Iris pigment epithelial cell (primary cell): Measurements from ENCODE around the gene UMAD1.

Experiments used
- DNase-seq: peaks from one replicate; pipeline ENCODE4 v3.0.0-alpha.2; 2011; ENCODE audit warnings: low read depth

The UMAD1 gene

DNA sequence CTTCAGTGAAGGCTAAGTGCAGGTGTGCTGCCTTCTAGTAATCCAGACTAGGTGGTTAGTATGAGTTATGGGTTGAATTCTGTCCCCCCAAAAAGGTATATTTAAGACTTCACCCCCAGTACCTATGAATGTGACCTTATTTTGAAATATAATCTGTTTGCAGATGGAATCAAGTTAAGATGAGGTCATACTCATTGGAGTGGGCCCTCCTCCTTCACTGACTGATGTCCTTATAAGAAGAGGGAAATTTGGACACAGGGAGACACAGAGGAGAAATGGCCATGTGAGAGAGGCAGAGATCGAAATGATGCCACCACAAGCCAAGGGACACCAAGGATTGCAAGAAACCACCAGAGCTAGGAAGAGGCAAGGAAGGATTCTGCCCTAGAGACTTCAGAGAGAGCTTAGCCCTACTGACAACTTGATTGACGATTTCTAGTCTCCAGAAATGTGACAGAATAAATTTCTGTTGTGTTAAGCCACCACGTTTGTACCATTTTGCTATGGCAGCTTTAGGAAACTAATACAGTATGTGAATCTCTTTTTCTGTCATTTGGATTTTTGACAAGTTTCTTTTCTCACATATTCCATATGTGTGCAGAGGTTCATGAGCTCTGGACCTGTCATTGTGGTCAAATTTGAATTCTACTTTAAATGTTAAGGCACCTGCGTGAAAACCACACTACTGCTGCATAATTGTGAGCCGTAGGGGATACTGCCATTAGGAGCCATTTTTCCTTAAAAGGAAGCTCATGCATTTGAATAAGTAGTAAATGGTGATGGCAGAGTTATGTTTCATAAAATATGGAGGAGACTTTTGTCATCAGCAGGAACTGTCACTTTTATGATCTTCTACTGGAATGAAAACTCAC, 80.4 kb downstream of the UMAD1 start:
- no peak for DNase-seq

DNA sequence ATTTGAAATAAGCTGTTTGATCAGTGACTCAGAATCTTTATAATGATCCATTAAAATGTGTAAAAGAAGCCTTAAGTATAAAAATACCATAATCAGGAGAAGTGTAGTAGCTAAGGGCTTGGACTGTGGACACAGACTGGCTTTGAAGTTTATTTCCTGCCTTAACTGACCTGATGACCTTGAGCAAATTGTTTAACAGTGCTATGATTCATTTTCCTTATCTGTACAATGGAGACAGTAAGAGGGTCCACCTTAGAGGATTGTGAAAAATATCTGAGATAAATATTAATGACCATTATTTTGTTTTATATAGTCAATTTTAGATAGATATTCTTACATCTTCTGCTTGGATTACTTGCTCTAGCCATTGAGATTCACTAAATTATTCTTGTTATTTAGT, 91.2 kb downstream of the UMAD1 start:
- peak; percentile 12 for DNase-seq

DNA sequence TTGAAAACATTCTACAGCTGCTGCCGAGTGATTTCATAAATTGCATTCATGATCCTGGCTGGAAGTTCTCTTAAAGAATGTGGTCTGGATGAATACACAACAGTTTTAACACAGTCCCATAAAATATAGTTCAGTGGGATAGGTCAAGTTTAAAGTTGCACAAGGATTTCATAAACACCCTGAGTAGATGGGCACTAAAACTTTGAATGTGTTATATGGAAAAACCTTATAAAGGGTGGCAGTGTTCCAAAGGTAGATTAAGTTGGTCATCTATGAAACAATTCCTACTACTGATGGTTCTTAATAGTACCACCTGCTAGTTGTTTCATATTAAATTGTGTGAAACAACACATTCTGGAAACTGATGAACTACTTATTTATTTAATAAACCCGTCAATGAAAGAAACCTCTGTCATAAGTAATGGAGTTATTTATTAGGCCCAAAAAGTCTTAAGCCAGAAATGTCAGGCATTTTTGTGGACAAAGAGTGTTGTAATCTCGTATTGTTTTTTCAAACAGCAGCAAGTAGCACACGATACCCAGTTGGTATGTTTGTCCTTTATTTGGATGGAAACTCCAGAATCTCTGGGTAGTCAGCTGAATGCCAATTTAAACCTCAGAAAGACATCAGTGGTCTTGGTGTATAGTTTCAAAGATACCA, 92.2 kb downstream of the UMAD1 start:
- peak; percentile 80 for DNase-seq

DNA sequence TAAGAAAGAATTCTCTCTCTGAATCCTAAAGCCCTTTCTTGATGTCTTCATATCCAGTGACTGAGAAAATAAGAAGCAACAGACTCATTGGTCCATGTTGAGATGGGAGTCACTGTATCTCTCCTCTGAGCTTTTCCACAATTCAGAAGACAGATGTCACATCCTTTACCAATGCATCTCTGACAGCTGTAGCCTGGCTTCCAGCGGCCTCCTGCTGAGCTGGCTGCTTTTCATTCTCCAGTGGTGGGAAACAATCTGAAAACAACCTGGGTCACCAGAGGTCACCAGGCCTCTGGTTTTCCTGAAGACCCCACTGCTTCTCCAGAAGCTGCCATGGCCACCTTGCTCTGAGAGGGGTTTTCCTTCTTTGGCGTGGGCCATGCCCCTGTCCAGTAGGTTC, 96.1 kb downstream of the UMAD1 start:
- DNase-seq, result no peak

DNA sequence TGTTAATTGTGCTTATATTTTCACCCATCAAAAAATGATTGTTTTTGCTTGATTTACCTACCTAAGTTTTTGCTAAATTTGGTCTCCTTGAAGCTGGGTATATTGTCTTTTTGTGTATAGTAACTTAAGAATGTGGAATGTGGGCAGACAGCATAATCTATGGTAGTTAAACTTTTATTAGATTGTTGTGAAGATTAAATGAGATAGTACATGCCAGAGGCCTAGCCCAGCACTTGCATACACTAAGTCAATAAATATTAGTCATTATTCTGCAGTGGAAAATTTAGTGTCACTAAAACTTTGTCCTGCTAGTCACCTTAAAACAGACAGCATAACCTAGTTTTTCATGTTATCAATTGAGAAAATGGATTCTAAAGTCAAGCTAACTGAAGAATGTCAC, 97.1 kb downstream of the UMAD1 start:
- DNase-seq, result no peak

DNA sequence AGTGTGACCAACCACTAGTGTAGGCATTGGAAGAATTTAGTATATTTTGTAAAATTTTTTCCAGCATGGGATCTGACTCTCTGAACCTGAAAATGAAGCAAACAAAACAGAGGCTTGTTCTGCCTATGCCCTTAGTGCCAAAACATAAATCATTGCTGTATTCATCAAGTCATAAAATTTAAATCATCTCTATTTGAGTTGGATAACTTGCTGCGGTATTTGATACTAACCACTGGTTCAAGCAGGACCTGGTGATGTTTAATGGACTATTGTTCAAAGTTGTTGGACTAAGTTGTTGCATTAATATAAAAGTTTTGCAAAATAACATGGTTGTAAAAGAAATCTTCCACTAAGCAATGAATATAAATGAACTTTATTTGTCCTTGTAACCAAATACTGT, 97.6 kb downstream of the UMAD1 start:
- no peak for DNase-seq

DNA sequence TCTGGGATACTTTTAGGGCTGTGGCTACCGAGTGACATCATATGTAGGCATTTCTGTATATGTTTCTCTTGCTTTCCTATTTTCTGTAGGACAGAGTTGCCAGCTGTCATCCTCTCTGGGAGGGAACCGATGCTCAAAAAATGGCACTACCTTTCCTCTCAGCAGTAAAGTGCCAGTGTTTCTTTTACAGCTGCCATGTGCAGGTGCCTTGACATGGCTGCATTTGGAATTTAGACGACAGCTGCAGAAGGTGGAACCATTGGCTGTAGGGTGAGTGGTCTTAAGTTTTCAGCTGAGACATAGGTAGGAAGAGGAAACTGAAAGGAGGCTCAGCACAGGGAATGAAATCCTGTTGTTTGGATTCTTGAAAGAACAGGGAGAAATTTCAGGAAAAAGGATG, 98.1 kb downstream of the UMAD1 start:
- DNase-seq, result no peak

DNA sequence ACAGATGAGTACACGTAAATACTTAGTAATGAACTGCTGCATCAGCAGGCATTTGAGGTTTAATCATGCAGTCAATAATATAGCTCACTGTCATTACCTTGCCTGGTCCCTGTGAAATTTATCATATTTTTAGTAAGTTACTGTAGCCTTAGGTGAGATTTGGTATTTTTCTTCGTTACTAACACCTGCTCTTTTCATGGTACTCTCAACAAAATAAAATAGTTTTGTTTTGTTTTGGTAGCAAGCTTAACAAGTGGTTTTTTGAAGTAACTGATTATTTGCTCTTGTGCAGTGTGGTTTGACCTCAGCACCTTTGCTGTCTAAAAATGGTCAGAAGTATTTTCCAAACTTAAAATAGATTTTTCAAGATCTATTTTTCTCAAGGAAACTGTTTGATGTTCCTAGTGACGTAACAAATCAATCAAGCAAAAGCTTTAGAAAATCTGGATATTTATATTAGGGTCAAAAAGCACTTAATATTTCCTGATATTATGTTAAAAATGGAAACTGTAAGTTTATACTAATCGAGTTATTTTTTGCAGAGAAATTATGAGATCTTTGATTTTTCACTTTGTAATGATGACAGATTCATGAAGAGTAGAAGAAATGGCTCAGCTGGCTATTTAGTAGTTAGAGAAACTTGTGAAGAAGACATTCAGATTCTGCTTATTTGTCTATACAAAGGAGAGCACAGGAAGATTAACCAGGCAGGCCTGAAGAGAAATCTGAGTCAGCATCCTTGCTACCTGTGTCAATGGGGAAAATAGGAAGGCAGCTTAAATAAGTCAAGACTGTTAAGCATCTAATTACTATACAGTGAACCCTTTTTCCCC, 98.9 kb downstream of the UMAD1 start:
- DNase-seq, result no peak

DNA sequence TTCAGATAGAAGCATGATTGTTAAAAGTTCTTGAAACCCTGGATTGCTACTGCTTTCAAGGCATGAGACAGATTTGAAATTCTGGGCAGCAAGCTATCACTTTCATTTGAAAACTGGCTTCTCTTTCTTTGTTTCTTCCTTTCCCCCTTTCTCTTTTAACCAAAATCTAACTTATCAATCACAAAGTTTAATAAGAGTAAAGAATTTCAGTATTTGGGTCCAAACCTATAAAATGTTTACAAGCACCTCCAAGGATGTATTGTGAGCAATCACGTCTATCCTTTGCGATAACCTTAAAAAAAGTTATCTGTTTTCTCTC, 99.4 kb downstream of the UMAD1 start:
- DNase-seq, result no peak

DNA sequence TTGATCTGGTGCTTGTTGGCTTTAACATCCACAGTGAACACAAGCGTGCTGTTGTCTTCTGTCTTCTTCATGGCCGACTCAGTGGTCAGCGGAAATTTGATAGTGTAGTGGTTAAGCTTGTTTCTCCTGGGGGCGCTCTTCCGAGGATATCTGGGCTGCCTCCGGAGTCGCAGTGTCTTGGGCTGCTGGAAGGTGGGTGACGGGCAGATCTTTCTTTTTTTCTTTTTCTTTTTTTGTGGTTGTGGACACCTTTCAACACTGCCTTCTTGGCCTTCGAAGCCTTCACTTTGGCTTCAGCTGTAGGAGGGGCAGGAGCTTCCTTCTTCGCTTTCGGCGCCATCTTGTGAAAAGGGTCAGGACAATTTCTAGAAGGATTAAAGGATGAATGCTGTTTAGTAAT, 101.7 kb downstream of the UMAD1 start:
- no peak for DNase-seq

DNA sequence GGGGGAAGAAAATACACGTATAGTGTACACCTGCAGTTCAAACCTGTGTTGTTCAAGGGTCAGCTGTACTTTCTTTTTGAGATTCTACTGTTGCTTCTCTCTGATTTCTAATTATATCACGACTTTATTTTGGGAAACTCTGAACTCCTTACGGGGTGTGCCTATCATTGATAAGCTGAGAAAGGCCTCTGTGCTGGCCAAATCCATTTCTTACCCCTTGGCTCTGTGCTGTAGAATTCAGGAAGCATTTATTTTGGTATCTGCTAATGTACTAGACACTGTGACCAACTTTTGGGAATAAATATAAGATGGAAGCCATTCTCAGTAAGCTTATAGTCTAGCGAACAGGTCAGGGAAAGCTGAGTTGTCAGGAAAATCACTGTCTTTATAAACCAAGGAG, 104.7 kb downstream of the UMAD1 start:
- no peak for DNase-seq

DNA sequence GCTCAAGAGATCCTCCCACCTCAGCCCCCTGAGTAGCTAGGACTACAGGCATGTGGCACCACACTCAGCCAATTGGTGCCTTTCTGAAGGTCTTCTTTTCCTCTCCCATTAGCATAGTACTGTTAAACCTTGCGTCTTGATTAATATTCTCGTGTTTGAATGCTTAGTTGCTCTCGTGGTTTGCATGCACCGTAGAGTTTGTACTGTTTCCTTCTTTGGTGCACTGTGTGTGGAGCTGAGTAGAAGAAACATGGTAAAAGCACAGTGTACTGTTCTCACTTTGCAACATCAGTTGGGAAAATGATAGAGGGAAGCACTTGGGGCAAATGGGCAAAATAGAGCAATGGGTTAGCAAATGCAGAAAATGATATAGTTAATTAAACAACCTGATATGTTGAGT, 105.4 kb downstream of the UMAD1 start:
- DNase-seq, result no peak

DNA sequence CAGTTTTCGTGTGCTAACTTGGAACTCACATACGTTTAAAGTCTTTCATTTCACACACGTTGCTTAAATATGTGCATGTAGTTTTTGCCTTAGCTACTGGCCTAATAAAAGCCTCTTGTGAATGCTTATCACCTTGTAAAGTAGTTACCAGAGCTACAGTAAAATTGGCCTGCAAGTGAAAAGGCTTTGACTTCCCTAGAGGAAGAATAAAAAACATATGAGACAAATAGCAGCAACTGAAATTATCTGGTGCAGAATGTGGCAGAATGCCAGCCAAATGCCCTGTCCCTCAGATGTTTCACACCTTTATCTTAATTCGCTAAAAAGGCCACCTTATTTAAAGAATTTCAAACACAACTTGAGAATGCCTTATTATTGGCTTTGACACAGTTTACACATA, 105.9 kb downstream of the UMAD1 start:
- DNase-seq, result no peak

DNA sequence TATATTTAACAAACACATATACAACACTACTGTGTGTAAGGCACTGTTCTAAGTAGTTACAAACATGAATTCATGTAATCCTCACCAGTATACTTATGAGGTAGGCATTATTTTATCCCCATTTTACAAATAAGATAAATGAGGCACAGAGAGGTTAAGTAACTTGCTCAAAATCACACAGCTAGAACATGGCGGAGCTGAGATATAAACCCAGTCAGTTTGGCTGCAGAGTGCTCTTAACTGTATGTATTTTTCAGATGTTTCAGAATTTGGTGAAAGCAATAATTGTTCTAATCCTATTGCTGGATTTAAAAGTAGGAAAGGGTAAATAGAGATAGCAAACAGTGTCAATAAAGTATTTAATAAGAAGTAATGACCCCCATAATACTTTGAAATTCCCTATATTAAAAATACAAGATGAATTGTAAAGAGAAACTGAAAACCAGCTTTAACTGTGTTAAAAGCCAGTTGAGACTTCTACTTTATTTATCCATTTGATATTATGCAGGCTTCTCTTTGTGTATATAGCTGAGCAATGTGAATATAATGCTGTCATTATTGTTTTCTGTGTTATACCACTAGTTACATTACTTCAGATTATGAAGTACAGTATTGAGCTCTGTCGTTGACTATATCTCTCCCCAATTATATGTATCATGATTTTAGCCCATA, 110.2 kb downstream of the UMAD1 start:
- no peak for DNase-seq

DNA sequence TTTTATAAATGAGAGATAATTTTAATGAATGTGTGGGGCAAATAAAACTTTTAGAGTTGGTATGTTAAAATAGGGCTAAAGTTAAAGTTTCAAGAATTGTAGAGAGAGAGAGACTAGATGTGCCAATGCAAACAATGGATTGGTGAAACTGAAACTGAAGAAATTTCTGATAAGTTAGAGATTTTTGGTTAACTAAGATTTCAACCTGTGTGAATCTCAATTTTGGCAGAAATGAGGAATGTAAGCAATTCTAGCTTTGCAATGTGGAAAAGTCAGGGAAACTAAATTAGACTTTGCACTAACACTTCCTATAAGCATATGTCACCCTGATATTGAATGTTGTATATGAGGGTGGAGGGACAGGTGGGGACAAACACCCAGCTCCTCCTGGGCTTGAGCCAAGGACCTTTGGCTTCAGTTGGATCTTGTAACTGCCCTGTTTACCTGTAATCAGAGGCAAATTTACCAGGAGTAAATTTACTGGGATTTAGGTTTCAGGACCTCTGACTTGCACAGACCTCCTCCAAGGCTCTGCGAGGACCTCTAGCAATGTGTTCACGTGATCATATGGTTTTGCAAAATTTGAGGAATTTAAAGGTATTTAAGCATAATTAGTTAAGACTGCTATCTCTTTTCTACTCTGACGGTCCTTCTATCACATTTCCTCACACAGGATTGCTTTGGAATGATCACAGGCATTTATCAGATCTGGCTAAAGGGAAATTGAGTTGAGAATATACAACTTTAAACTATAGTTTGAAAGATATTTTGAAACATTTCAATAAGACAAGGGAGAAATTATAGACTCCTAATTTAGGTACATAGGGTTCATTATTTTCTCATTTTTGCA, 110.9 kb downstream of the UMAD1 start:
- no peak for DNase-seq

DNA sequence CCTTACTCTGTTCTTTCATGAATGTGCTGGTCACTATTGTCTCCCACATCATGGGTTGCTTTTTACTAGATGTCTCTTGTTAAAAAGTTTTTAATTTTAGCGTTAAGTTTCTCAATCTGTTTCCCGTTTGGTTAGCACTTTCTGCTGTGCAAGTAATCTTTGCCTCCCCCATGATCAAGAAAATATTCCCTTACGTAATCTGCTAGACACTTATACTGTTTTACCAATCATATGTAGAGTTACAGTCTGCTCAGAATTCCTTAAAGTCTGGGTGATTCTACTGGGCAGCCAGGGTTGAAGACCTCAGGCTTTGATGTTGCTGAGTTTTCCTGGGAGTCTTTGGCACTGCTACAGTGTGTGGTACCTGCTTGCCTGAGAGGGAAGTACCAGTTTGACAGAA, 116.0 kb downstream of the UMAD1 start:
- no peak for DNase-seq

DNA sequence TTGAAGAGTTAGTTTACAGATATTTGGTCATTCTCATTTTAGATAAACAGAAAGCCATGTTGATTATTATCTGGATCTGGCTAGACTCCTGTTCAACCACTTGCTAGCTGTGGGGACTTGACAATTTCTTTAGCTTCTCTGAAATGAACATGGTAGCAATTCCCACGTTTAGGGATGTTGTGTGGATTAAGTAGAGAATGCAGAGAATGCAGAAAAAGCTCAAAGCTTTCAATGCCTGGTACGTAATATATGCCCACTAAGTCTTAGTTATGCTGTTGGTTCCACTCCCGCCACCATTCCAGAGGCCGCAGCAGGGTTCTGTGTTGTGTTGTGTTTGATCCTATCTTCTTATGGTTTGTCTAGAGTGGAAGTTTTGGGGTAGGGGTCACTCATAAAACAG, 117.0 kb downstream of the UMAD1 start:
- DNase-seq, result peak; percentile 28

DNA sequence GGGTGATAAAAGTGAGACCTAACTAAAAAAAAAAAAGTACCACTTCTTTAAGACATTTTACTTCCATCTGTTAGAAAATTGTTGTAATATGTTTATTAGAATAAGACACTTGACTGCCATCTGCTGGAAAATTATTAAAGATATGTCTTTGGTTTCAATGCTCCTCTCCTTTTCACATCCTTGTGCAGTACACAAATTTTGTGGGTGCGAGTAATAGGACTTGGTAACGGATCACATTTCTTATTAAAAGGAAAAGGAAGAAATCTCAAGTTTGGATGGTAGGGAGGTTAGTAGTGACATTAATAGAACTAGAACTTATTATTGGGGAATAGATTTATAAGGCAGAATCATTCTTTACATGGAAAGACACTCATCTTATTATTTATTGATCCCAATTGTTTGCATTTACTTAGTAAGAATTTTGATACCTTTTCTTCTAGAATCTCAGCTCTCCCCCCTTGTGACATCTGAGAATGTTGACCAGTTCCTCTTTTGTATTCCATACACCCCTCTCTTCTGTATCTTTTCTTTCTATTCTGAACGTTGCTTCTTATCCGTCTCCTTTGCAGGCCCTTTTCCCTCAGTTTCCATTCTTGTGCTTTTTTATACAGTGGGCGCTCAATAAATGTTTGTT, 120.9 kb downstream of the UMAD1 start:
- DNase-seq, result peak; percentile 67

DNA sequence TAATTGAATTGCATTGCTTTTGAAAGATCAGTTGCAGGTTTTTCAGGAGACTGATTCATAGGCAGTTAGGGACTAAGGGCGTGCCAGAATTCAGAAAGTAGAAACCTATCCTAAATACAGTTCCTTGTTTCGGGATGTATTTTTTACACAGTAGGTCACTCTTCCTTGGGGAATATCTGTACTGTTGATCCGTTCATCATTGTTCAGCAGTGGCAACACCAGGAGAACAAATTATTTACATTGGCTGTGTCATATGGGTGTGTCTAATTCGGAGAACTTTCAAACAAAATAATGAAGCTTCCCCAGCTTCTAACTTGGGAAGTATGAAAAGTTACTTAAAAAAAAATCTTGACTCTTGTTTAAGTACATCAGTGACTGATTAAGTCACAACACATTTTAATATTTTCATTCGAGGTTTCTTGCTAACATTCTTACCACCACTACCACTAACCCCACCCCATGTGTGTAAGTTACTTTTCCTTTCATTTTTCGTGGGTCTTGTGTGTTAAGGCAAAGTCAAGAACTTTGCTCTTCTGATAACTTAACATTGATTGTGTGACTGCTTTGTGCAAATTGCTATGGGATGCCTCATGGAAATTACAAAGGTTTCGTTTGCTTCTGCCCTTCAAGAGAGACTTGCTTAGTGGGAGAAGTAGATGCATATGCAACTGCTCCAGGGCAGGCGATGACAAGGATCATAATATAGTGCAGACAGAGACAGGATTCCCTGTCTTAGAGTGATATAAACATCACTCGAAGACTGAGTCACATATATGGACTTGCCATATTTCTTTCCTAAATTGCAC, 121.6 kb downstream of the UMAD1 start:
- DNase-seq, result peak; percentile 56
